RWPE1 (cell line): ENCODE data around the gene HS6ST3.

Source experiments
- CTCF ChIA-PET: fragments of 350-600 bp; sonication (Branson Sonifier 250); formaldehyde crosslinking; extraction: SDS; loops from one replicate; lab custom pipeline; 2021; lab: Yijun Ruan, JAX
- POLR2A ChIA-PET: fragments of 400-600 bp; formaldehyde crosslinking; extraction: SDS; loops from one replicate; lab custom pipeline; 2020; ENCODE audit warnings: antibody characterized with exemption; ENCODE audit not compliant: low non-redundant PET; lab: Yijun Ruan, JAX
- DNase-seq: peaks from one replicate; pipeline ENCODE4 v3.0.0; 2012; ENCODE audit warnings: low spot score
- H3K27ac ChIP-seq: fragments of 450-650 bp; 2 replicates; pipeline ENCODE4 v1.5.1; 2017
- TF ChIP-seq, protein P1 (sequence below): fragments of 450-650 bp; conservative IDR thresholded peaks from 2 replicates; pipeline ENCODE4 v1.5.1; 2017; ENCODE audit warnings: low read depth, mild to moderate bottlenecking

The HS6ST3 gene

DNA sequence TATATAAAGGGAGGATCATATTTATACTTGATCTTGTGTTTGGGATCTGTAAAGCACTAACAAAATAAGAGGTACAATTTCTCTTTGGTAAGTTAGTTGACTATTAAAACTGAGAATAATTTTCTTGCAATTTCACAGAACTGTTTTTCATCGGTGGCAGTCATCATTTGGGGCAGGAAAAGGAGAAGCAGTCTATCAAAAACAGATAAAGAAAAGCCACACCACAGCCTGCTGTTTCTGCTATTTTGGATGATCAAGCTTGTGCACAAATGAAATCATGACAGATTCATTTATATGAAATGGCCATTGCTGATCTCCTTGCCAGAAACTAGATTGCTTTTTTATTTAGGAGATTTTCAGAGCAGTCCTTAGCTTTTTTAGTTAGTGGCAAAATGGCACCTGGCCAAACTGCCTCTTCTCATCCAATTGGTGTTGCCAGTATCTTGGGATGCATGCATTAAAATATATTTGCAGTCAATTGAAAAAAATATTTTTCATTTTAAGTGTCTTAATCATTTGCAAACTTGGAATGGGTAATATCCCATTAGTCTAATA is 326.0 kb downstream of the HS6ST3 start:
- DNase-seq: no peak
- ChIA-PET CTCF (interaction anchor here (1.1 kb wide), 1 partner anchor 14 kb away, joined by 5 read pairs; no protein-coding TSS in a partner anchor), POLR2A (no interaction called here)
- no peak overlapping the region for H3K27ac ChIP-seq
- TF ChIP-seq, protein P1, sequence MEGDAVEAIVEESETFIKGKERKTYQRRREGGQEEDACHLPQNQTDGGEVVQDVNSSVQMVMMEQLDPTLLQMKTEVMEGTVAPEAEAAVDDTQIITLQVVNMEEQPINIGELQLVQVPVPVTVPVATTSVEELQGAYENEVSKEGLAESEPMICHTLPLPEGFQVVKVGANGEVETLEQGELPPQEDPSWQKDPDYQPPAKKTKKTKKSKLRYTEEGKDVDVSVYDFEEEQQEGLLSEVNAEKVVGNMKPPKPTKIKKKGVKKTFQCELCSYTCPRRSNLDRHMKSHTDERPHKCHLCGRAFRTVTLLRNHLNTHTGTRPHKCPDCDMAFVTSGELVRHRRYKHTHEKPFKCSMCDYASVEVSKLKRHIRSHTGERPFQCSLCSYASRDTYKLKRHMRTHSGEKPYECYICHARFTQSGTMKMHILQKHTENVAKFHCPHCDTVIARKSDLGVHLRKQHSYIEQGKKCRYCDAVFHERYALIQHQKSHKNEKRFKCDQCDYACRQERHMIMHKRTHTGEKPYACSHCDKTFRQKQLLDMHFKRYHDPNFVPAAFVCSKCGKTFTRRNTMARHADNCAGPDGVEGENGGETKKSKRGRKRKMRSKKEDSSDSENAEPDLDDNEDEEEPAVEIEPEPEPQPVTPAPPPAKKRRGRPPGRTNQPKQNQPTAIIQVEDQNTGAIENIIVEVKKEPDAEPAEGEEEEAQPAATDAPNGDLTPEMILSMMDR: no peak

DNA sequence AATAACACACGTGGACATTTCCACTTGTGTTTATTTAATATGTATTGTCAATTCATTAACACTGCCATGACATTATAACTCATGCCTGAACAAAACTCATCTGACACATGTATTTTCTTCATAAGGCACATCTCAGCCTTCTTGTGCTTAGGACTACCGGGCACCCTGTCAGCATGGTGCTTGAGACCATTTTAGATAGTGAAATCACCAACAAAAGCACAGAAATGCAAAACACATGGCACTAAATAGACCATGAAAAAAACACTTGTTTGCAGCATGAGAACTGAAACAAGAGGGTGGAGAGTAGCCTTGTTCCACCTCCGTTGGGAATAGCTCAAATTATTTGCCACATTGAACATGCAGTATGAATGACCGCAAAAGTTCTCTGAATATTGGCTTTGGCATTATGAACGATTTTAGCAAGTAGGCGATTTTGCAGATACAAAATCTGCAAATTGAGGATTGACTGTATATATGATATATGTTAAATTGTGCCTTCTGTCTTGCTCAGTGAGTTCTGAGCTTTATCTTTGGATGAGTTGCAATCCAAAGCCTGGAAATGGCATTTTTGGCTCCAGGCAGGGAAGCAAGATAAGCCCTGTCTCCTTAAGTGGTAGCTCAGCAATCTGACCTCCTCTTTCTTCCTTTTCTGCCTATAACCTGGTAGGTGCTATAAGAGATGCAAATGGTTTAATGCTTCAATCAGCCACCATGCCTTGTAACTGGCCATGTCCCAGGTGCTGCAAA is 328.2 kb downstream of the HS6ST3 start:
- TF ChIP-seq, protein P1: no peak
- ChIA-PET POLR2A (no interaction called here), CTCF (interaction anchor here (0.6 kb wide), 1 partner anchor 277 kb away, joined by 6 read pairs; no protein-coding TSS in a partner anchor)
- DNase-seq: no peak
- H3K27ac ChIP-seq: no peak overlapping the region

DNA sequence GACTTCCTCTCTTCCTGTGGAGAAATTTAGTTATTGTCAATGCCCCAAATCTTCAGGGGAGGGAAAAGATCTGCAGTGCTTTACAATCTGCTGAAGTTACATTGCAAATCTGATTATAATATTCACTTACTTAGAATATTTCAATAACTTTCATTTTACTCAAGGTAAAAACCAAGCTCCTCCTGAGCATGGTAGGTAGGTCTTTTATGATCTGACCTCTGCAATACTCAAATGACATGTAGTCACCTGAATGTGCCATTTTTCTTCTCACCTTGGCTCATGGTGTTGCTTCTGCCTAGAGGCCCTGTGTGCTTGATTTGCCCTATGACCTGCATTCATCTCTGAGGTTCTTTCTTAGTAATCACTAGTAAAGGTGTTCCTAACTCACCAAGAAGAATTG is 331.4 kb downstream of the HS6ST3 start:
- TF ChIP-seq, protein P1: no peak
- POLR2A ChIA-PET: no interaction called here
- no peak overlapping the region for H3K27ac ChIP-seq
- CTCF ChIA-PET: no interaction called here
- no peak for DNase-seq

DNA sequence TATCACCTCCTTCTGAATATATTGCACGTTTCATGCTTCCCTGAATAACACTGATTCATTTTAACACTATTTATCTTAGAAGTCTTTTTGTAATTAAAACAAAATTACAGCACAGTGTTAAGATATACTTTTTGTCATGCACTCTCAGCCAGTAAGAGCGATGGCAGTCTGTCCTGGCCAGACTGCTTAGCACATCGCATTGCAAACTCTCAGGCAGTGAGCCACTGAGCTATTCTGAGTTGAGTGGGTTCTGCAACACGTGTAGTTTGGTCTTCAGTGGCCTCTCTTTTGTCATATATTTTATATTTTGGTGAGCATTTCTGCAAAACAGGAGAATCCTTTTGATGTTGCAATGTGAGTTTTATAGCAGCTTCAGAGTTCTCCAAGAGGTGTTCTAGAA is 332.1 kb downstream of the HS6ST3 start:
- ChIA-PET CTCF (interaction anchor here (0.6 kb wide), 1 partner anchor 281 kb away, joined by 5 read pairs; no protein-coding TSS in a partner anchor), POLR2A (no interaction called here)
- DNase-seq: no peak
- TF ChIP-seq, protein P1: no peak
- H3K27ac ChIP-seq: no peak overlapping the region

DNA sequence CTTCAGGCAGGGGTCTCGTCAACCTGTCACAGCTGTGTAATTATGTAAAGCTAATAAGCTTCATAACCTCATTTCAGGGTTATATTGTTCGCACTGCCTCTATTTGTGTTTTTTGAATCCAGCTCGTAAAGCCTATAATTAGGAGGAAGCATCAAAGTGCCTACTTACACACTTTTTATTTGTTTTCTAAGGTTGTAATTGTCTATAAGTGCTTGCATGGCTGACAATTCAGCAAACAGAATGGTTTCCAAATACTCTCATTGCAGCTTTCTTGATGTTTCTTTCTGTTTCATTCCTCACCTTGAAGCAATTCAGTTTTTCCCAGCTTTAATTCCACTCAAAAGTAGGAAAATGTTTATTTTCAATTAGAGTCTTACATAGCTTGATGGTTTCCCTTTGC is 336.3 kb downstream of the HS6ST3 start:
- ChIA-PET CTCF (no interaction called here), POLR2A (no interaction called here)
- no peak for DNase-seq
- TF ChIP-seq, protein P1: no peak
- no peak overlapping the region for H3K27ac ChIP-seq

DNA sequence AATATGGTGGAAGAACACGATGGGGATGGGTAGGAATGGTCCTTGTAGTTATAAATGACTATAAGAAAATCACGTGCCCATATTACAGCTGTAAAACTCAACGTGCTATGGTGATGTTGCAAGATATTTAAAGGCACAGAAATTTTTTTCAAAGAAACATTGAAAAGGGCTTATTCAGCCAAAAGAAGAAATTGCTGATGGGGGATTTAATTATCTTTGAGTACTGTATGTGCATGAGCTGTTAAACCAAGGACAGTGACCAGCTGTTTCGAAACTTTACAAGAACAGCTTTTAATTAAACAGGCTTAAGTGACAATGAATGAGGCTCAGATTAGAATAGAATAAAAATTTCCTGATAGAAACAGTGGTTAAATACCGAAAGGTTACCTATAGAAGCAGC is 339.0 kb downstream of the HS6ST3 start:
- TF ChIP-seq, protein P1: no peak
- ChIA-PET POLR2A (no interaction called here), CTCF (interaction anchor here (0.5 to 0.6 kb wide), 2 partner anchors 28 to 117 kb away, joined by 3 read pairs; no protein-coding TSS in a partner anchor)
- no peak for DNase-seq
- H3K27ac ChIP-seq: no peak overlapping the region
